Stimulated activated CD8-positive, alpha-beta memory T cell treated with anti-CD3 and anti-CD28 coated beads, Interleukin-4, amount 100 ng/mL, for 48 hours (primary cell): ENCODE data around the gene SP8.

ENCODE experiments used
- DNase-seq: peaks from one replicate; pipeline ENCODE4 v3.0.0-alpha.2; 2020

Gene SP8

GRCh38 chr7:20748853-20749252, 37.8 kb downstream of the SP8 start:
- DNase-seq: no peak

- no peak for DNase-seq
Measured at GRCh38 chr7:20747001-20747400, 39.7 kb downstream of the SP8 start.

- DNase-seq: no peak
Measured at GRCh38 chr7:20745702-20746101, 41.0 kb downstream of the SP8 start.

- DNase-seq: no peak
Measured at GRCh38 chr7:20744954-20745446, 41.7 kb downstream of the SP8 start.

- DNase-seq: no peak
Measured at GRCh38 chr7:20742913-20743312, 43.8 kb downstream of the SP8 start.

GRCh38 chr7:20741801-20742200, 44.9 kb downstream of the SP8 start:
- DNase-seq: no peak

GRCh38 chr7:20738518-20739481, 47.9 kb downstream of the SP8 start:
- DNase-seq: no peak

- no peak for DNase-seq
Measured at GRCh38 chr7:20737840-20738448, 48.7 kb downstream of the SP8 start.

- DNase-seq: no peak
Measured at GRCh38 chr7:20735346-20736065, 51.2 kb downstream of the SP8 start.
